D341Med (cell line): ENCODE results near the gene DOCK1.

Experiments used
- DNase-seq: peaks from one replicate; pipeline ENCODE4 v3.0.0; 2012; ENCODE audit warnings: low spot score

The DOCK1 gene

DNA sequence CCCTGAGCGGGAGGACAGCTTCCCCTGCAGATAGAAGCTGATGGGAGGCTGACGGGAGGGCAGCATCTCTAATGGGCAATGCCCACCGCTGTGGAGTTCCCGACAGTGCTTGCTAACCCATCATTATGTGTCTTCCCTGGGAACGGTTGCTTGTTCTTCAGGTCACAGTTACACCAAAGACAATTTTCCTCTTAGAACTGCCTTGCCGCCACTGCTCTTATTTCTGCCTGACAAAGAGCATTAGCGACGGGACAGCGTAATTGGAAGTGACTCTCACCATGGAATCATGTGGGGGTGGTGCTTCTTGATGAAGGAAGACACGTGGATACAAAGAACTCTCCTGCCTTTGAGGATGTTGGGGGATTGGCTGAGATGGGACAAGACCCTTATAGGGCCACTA, 562.6 kb downstream of the DOCK1 start:
- DNase-seq, result no peak

DNA sequence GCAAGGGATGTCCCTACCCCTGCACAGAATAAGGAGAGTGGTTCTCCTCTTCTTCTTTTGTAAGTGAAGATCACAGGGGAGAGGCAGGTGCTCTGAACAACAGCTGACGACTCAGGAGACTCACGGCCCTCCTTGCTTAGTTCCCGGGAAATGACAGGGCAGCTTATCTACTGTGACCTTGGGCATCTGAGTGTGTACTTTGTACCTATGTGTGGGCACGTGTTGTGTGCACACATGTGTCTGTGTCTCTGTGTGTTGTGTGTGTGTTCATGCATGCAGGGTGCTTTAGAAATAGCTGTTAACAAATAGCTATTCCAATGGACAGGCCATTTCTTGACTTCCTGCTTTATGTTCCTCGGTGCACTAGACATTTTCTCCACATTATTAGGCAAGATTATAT, 563.4 kb downstream of the DOCK1 start:
- no peak for DNase-seq

GRCh38 chr10:127470911-127471310, 565.7 kb downstream of the DOCK1 start:
- no peak for DNase-seq

GRCh38 chr10:127472976-127473375, 567.7 kb downstream of the DOCK1 start:
- DNase-seq, result no peak

DNA sequence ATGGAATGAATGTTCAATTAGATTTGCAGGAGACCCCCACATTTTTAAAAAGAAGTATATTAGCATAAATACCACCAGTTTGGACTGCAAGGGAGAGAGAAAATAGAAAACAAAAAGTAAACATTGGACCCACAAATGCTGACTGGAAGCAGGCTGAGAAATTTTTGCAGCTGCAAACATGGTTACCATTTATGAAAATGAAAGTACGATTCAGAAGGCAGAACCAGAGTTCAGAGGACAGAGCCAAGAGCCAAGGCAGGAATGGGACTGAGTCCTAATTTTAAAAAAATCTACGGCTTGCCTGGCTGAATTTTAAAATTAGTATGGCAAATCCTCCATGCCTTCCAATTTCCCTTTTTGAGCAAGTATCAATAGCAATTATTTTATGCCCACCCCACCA, 569.3 kb downstream of the DOCK1 start:
- no peak for DNase-seq

DNA sequence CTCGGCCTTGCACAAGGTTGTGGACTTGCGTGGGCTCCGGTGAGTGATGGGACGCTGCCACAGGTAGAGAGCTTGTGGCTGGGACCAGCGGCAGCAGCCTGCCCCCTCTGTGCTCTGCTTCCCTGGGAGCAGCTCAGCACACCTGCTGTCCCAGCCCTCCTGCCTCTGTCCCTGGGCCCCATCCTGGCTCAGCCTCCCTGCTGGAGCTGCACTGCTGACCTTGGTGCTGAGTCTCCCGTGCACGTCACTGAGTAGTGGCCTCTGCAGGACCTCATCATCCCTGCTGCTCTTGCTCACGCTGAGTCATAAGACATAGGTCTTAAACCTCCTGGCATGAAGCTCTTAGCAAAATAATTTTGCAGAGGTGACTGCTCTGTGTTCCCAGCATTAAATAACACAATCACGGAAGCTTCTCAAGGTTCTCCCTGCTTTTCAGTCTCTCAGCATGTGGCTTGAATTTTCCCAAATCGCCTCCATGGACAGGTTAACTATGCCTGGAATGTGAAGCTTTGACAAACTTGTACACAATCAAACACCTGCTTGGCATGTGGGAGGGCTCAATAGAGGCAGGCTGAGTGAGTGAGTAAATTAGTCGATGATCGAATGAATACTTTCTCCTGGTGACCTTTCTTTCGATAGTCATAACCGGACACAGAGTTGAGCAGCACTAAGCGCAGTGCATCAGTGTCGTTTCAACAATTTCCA, 580.1 kb downstream of the DOCK1 start:
- DNase-seq, result no peak

DNA sequence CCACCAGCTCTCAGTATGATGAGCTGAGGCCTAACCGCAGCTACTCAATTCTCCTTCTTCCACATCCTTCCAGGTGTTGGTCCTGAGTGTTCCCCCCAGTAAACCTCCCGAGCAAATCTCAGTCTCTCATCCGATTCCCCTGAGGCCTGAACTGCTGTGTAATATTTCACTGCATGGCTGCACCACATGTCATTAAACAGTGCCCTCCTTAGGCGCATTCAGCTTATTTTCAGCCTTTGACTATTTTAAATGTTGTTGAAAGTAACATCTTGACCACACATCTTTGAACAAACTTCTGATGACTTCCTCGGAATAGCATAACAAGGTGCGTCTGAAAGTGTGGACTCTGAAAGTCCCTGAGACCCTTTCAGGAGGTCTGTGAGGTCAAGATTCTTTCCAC, 581.1 kb downstream of the DOCK1 start:
- no peak for DNase-seq

DNA sequence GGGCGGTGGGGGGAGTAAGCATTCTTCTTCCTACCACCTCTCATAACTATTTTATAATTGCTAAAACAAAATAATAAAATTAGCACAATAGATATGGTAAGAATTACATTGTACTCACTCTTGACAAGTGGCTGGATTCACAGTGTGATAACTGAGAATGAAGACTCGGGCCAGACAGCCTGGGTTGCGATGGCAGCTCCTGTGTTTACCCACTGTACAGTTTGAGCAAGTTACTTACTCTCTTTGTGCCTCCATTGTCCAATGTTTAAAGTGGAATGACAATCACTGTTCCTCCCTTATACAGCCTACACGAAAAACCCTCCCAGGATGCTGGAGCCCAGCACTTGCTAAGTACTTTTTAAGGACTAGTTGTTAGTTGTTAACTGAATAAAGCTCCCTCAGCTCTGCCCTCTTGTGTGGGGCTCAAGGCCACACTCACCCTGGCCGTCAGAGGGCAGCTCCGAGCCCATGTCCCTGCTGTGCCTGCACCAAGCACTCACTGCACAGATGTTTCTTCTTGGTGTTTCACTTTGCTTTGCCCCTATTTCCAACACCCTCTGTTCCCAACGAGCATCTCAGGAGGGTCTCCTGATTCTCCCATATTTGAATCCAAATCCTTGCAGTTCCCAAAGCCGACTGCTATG, 587.5 kb downstream of the DOCK1 start:
- no peak for DNase-seq

GRCh38 chr10:127496035-127496434, 590.8 kb downstream of the DOCK1 start:
- DNase-seq, result no peak

DNA sequence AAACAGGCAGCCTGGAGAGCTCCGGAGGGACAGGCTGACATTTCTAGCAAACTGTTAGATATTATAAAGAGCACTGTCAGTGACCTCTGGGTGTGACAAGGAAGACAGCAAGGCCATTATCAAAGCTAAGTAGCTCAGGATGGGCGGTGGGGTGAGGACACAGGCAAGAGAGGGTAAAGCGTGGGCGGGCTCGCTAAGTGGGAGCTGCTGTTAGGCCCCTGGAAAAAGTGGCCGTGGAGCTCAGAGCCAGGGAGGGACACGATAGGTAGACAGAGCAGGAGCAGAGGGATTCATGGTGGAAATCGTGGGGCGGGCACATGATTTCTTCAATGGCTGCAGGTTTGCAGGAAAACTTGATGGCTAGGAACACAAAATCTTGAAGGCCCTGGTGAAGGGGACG, 592.5 kb downstream of the DOCK1 start:
- DNase-seq, result no peak

- DNase-seq, result no peak
Observed at GRCh38 chr10:127498087-127498486, 592.9 kb downstream of the DOCK1 start.

- DNase-seq, result no peak
Observed at GRCh38 chr10:127500127-127500526, 594.9 kb downstream of the DOCK1 start.
